GM11168 (cell line): ENCODE data around the gene FN1.

ENCODE experiments used
- in situ Hi-C: fragments of 300-500 bp; cut with MboI; formaldehyde crosslinking; loops from one replicate; pipeline ENCODE4 v1.12.0; 2022; ENCODE audit warnings: low sequenced_read_pairs; ENCODE audit not compliant: unreplicated experiment

The FN1 gene

DNA sequence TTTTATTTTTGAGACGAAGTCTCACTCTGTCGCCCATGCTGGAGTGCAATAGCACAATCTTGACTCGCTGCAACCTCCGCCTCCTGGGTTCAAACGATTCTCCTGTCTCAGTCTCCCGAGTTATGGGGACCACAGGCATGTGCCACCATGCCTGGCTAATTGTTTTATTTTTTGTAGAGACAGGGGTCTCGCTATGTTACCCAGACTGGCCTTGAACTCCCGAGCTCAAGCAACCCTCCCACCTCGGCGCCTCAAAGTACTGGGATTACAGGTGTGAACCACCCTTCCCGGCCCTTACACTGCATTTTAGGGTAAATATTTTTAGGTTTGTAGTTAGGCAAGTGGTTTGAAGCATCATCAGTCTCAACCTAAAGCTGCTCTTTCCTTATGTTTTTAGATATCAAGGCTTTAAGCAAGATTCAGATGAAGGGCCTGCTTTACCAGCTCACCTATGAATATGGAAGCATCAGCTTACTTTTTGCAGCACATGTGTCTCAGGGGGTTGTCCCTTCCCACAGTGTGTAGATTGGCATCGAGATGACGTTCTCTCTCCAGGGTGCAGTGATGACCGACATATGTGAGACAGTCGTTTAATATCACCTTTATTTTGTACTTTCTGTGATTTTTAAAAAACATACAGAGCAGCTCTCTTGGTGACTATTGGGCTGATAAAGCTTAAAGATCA, 76.8 kb downstream of the FN1 start:
- in situ Hi-C loops, result no loop called here

DNA sequence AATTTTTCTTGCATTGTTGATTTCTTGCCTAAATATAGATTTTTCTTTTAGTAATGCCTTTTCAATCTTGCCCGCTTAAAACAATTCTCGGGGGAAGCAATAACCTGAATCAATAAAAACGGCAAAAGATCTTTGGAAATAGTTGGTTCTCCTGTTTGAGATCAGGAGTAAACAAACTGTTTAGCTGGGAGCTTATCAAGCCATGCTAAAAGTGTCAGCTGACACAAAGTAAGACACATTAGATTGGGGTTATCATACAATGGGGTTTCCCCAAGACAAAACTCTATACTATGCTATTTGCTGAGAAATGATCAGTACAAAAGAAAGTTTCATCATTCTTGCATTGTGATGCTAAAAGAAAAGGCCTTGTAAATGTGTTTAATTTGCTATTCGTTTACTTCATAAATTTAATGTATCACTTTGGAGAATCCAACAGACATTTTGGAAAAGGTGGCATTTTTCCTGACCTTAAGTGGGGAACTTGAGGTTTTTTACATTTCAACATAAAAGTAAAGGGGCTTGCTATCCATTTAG, 77.5 kb downstream of the FN1 start:
- in situ Hi-C loops, result no loop called here

DNA sequence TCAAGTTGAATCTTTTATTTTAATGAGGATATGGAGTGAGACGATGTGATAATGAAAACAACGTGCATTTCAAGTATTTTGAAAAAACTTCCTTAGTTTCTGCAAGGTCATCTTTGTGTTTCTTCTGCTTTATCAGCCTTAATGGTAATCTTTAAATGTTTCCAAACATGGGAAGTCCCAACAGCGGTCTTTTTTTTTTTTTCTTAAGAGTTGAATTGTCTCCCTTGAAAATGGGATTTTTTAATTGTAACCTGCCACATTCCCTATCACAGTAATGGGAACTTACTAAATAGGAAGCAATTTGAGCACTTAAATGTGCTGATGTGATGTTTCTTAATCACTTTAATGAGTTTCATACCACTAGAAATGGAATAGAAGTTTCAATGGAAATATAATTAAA, 78.2 kb downstream of the FN1 start:
- in situ Hi-C loops, result no loop called here

DNA sequence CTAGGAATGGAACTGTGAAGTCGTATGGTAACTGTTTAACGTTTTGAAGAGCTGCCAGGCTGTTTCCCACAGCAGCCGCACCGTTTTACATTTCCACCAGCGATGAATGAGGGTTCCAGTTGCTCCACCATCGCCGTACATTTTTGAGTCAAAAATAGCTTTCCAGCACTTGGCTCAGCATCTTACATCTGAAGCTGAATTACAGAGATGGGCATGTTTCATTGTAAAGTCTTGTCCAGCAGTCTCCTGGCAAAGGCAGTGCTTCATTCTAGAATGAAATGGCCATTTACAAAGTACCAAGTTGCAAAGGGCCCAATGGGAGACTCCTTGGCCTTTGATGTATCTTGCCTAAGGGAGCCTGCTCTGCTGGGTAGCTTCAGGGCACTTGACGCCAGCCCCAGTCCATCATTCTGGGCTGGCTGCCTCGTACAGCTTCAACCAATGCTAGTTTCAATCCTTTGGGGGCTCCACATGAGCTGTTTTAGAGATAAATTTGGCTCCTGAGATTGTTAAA, 78.9 kb downstream of the FN1 start:
- in situ Hi-C loops, result no loop called here

DNA sequence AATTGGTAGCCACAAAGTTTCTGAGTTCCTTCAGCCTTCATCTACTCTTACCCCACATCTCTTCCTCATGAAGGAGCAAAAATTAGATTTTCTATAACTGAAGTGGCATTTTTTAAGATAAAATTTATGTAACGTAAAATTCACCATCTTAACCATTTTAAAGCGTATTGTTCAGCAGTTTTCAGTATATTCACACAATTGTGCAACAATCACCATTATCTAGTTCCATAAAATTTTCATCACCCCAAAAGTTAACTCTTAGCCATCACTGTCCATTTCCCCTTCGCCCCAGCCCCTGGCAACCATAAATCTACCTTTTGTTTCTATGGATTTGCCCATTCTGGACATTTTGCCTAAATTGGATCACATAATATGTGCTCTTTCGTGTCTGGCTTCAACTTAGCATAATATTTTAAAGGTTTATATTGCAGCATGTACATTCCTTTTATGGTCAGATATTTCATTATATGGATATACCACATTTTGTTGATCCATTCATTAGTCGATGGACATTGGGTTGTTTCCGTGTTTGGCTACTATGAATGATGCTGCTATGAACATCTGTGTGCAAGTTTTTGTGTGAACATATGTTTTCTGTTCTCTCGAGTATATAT, 79.4 kb downstream of the FN1 start:
- in situ Hi-C loops, result no loop called here

DNA sequence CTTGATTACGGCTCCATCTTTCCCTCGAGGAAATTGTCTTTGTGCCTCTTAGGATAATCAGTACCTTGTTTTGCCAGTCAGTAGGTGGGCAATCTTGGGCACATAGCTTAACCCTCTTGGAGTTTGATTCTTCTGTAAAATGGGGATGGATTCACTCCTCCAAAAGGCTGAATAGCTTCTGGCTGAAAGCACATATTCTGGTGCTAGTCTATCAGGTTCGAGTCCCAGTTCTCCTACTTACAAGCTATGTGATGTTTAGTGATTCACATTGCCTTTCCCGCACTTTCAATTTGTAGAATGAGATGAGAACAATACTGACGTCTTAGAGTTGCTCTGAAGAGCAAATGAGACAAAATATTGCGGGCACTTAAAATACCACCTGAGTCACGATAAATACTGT, 80.1 kb downstream of the FN1 start:
- in situ Hi-C loops, result no loop called here

DNA sequence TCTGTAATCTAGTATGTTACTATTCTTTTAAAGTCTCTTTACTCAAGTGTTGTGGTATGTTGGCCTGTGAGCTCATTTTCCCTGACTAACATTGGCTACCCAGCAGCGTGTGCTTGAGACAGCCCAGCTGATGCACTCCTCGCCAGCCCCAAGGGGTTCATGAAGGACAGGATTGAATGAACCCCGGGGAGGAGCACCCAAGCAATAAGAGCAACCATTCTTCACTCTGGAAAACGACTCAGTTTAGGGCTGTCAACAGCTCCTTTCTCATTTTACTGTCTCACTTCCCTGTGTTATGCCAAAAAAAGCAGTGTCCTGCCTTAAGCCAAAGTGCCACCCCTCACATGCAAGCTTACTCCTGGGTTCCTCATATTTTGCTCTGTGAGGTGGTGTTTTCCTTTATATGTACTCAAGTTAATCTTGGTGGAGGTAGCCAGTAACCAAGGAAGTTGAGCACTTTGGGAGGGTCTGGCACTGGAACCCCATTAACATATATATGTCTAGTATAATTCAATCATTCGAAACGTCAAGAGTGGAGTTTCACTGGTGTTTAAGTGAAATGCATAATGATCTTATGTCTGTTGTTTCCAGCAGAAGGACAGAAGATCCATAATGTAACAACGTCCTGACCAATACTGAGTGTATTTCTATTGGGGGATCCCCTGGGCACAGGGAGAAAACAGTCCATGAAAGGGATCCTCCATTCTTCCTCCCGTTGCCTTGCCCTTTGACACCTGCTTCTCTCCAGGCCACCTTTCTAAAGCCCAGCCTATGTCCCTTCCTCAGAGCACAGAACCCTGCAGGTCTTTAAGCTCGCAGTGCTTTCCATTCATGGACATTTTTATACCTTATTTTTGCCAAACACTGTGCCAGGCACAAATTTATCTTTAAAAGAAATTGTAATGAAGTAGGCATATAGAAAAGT, 80.8 kb downstream of the FN1 start:
- in situ Hi-C loops, result no loop called here

DNA sequence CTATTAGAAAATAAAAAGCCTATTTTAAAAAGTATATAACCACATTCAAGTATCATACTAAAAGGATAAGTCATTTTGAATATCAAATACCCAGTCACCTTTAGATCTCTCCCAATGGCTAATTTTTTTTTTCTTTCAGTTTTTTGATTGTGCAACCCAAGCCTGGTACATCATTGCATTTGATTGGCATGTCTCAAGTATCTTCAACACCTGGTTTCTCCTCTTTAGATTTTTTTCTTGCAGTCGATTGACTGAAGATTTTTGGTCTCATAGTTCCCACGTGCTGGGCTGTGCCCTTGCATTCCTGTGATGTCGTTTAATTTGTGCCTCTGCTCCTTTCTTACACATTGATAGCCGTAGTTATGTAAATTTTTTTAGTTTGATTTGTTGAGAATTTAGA, 83.3 kb downstream of the FN1 start:
- in situ Hi-C loops, result no loop called here

DNA sequence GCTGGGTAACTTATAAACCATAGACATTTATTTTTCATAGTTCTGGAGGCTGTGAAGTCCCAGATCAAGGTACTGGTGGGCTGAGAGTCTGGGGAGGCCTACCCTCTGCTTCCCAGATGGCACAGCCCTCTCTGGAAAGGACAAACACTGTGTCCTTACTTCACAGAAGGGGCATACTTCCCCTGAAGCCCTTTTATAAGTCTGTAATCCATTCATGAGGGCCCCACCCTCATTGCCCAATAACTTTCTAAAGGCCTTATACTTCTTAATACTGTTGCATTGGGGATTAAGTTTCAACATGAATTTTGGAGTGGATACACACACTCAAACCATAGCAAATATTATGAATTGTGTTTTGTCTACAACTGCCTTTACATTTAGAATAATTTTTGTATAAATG, 88.0 kb downstream of the FN1 start:
- in situ Hi-C loops, result no loop called here

DNA sequence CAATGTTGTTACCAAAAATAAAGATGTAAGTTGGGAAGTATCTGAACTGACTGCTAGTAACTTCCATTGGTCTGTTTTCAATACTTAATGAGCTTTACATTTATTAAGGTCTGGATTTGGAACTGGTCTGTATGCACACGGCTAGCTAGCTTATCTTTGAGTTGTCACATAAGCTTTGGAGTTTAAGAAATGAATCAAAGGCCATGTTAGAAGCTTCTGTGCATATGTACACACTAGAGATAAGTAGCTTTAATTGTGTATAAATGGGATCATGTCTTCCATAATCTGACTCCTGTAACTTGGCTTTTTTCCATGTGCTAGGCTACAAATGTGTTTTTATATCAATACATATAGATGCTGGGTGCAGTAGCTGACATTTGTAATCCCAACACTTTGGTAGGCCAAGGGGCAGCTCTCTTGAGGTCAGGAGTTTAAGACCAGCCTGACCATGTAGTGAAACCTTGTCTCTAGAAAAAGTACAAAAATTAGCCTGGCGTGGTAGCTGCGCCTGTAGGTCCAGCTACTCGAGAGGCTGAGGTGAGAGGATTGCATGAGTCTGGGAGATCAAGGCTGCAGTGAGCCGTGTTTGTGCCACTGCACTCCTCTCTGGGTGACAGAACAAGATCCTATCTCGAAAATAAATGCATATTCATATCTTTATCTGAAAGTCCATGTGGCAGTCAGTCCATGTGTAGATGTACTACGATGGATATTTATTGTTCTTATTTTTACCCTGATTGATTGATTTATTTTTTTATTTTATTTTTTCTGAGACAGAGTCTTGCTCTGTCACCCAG, 96.8 kb downstream of the FN1 start:
- in situ Hi-C loops, result no loop called here

DNA sequence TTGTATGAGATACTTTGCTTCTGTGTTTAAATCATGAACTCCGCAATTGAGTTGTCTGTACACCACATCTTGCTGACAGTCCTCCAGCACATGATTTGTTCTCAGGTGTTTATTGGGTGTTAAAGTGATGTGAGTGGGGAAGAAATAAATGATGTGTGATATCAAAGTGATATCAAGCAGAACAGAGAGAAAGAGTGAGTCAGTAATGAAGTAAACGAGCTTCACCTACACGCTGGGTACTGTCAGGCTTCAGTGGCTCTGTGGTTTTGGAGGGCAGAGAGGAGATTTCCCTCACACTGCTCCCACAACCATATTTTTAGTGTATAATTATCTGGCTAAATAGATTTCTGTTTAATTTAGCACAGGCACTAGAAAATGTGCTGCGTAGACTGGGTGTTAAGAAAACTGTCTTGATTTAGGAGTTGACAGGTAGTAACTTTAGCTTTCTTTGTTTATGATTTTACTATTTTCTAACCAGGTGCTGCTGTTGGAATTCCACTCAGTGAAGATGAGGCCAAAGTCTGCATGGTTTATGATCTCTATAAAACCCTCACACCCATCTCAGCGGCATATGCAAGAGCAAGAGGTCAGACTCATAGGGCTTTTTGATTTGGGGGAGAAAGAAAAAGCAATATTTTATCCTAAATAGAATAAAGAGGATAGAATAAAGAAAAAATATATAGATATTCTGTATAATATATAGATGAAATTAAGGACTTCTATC, 102.8 kb downstream of the FN1 start:
- in situ Hi-C loops, result no loop called here

DNA sequence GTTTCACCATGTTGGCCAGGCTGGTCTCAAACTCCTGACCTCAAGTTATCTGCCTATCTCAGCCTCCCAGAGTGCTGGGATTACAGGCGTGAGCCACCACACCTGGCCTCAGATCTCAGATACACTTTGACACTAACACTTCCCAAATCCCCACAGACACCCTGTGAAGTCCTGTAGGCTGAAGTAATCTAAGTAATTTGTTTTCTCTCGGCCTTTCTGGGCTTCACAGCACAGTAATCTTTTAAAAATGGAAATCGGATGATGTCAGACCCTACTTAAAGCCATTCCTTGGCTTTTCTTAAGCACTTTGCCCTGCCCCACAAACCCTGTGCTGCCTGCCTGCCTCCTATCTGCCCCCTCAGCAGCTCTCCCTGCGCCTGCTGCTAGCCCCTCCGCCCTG, 107.8 kb downstream of the FN1 start:
- in situ Hi-C loops, result no loop called here

DNA sequence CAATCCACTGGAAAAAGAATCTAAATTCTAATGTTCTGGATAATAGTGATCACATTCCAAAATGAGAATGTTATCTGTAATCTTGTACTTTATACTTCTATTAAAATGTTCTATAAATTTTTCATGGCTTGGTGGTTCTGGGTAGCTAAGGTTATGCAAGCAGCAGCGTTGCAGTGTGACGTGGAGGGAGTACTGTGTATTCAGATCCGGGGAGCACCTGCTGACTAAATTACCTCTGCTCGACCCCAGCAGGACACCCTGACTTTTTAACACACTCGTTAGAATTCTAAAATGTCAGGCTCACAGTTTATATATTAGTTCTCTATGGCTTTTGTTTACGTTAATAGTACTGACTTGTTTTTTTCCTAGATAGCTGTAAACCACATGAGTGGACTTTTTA, 111.1 kb downstream of the FN1 start:
- in situ Hi-C loops, result no loop called here

DNA sequence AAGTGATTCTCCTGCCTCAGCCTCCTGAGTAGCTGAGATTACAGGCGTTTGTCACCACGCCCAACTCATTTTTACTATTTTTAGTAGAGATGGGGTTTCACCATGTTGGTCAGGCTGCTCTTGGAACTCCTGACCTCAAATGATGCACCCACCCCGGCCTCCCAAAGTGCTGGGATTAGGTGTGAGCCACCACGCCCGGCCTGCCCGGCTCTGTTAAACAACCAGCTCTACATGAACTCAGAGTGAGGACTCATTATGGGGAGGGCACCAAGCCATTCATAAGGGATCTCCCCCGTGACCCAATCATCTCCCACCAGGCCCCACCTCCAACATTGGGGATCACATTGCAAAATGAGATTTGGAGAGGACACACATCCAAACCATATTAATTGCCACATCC, 115.2 kb downstream of the FN1 start:
- in situ Hi-C loops, result no loop called here

DNA sequence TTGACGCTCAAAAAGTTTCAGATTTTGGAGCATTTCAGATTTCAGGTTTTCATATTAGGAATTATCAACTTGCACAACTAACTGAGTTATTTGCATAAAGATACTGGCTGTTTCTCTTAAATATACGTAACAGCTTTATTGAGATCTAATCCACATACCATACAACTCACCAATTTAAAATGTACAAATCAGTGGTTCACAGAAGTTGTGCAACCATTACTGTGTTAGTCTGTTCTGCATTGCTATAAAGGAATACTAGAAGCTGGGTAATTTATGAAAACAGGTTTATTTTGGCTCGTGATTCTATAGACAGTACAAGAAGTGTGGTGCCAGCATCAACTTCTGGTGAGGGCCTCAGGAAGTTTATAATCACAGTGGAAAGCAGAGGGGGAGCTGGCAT, 115.8 kb downstream of the FN1 start:
- in situ Hi-C loops, result no loop called here

DNA sequence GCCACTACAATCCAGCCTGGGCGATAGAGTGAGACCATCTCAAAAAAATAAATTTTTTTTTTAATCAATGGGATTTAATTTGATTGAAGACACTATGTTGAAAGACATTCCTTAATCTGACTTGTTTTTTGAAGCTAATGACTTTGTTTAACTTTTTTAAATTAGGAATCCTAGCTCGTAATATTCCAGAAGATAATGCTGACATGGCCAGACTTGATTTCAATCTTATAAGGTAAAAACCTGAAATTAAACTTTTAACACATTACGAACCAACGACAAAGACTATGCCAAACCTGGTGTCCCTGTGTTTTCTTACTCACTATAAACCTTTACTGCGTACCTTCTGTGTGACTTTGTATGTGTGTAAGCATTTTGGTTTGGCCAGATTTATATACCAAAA, 116.4 kb downstream of the FN1 start:
- in situ Hi-C loops, result no loop called here

DNA sequence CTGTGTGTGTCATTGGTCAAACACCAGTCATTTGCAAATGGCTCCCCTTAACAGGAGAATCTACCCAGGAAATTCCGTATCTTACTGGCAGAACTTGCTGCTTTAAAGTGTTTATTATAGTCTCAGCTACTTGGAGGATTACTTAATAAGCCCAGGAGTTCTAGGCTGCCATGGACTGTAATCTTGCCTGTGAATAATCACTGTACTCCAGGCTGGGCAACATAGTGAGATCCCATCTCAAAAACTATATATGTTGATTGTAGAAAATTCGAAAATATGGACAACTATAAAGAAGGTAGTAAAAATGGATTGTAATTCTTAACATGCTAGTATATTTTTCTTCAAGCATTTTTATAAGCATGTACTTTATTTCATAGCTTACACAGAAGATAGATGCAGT, 119.5 kb downstream of the FN1 start:
- in situ Hi-C loops, result no loop called here

DNA sequence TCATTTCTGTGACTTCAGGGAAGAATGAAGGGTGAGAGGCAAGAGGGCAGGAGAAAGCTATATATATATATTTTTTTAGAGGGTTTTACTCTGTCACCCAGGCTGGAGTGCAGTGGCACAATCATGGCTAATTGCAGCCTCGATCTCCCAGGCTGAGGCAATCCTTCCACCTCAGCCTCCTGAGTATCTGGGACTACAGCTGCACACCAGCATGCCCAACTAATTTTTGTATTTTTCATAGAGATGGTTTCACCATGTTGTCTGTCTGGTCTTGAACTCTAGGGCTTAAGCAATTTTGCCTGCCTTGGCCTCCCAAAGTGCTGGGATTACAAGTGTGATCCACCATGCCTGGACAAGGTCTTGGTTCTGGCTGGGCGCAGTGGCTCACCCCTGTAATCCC, 120.6 kb downstream of the FN1 start:
- in situ Hi-C loops, result no loop called here

DNA sequence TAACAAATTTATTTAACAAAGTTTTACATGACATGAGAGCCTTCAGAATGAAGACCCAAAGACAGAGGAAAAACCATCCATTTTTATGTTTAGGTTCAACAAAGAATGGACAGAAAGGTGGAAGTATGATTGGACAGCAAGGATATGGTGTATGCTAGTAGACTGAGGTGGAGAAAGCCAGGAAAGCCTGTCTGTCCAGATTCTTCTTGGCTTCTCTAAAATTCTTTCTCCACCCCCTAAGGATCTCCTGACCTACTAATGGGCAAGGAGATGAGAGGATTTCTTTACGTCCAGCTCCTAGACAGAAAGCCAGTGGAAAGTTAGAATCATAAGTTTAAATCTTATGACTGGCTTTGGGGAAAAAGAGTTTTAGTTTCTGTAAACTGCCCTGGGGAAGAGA, 121.0 kb downstream of the FN1 start:
- in situ Hi-C loops, result no loop called here

DNA sequence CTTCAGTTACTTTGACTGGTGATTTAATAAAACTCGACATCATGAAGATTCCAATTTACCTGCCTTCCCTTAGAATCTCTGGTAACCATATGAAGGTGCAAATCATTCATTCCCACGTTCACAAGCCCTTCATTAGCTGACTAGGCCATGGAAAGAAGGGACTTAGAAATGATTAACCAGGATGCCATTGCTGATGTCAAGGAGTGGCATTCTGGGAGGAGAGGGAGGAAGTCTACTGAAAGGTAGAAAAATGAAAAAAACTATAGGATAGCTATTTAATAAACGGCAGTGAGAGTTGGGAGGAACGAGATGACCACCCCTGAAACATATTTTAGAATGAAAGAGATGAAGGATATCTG, 122.6 kb downstream of the FN1 start:
- in situ Hi-C loops, result no loop called here
